Measurements from ENCODE around the gene FAM47E. TPM values are rescaled to one million over a fixed set of nuclear protein-coding genes. Genes with fewer than 3 reads are reported as not detected.
"Not testable (repeated sequence)": the region's sequence is repeated elsewhere in the genome, so short reads cannot be mapped to it uniquely, and the experiment has no call there.

Gene FAM47E
- total RNA-seq, 4 donors from 2014 or later, result 1.7 to 7.8 (median 3.1) TPM

DNA sequence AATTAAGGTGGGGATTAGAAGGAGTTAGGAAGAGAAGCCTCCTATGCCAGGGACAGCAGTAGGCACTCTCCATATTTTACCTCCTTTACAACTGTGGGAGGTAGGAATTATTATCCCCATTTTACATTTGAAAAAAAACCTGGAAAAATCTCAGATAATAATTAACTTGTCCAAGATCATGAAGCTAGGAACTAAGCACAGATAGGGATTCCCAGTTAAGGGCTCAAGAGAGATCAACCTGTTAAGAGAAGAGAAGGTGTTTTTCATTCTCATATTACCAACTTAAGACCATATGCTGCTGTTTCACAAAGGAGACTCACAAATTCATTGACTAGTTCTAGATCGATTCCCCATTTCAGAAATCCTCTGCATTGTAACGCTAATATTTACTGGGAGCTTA, 16.1 kb upstream of the FAM47E start:
- TF ChIP-seq, protein P1, sequence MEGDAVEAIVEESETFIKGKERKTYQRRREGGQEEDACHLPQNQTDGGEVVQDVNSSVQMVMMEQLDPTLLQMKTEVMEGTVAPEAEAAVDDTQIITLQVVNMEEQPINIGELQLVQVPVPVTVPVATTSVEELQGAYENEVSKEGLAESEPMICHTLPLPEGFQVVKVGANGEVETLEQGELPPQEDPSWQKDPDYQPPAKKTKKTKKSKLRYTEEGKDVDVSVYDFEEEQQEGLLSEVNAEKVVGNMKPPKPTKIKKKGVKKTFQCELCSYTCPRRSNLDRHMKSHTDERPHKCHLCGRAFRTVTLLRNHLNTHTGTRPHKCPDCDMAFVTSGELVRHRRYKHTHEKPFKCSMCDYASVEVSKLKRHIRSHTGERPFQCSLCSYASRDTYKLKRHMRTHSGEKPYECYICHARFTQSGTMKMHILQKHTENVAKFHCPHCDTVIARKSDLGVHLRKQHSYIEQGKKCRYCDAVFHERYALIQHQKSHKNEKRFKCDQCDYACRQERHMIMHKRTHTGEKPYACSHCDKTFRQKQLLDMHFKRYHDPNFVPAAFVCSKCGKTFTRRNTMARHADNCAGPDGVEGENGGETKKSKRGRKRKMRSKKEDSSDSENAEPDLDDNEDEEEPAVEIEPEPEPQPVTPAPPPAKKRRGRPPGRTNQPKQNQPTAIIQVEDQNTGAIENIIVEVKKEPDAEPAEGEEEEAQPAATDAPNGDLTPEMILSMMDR (IDR thresholded peaks at IDR 0.05), result no peak
- no peak for ATAC-seq (ENCODE audit: low FRiP score)
- DNase-seq (ENCODE audit: low spot score), result no peak

DNA sequence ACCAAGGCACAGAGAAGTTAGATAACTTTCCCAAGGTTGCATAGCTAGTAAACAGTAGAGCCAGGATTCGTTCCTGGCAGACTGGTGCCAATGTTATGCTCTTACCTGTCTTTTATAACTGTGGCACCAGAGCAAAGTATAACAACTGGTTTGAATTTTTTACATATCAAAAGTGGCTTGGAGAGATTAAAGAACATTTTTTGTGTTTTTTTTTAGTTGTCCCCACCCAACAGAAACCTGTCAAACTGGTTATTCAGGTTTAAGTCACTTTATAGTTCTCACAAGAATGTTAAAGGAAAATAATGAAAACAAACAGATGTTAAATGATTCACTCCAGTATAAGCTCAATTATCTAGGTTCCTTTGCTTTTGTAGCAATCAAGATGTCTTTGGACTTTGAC, 15.6 kb upstream of the FAM47E start:
- TF ChIP-seq, protein P1 (IDR thresholded peaks at IDR 0.05), result no peak
- DNase-seq (ENCODE audit: low spot score), result no peak
- no peak for ATAC-seq (ENCODE audit: low FRiP score)

DNA sequence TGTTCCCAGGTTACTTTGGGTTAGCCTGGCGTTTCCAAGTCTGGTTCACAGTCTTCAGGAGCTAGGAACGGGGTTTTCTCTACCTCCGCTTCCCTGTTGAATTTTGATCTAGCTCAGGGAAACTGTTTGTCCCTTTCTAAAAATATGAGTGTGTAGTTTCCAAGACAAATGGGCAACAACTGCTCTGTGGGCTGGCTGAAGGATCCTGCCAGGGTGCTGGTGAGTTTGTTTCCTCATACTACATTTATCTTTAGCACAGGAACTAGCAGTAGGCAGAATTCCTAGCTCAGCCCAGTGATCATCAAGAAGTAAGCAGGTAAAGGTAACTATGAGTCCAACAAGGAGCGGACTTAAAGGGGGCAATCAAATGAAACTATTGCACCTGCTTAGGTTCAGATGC, 13.3 kb upstream of the FAM47E start:
- DNase-seq (ENCODE audit: low spot score), result no peak
- ATAC-seq (ENCODE audit: low FRiP score), result no peak
- TF ChIP-seq, protein P1 (IDR thresholded peaks at IDR 0.05), result no peak

DNA sequence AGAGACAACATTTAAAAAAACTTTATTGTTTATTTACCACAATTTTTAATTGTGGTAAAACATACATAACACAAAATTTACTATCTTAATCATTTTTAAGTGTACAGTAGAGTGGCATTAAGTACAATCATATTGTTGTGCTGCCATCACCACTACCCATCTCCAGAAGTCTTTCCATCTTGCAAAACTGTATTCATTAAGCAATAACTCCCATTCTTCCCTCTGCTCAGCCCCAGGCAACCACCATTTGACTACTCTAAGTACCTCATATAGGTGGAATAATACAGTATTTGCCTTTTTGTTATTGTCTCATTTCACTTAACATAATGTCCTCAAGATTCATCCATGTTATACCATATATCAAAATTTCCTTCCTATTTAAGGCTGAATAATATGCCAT, 12.8 kb upstream of the FAM47E start:
- no peak for ATAC-seq (ENCODE audit: low FRiP score)
- TF ChIP-seq, protein P1 (IDR thresholded peaks at IDR 0.05), result no peak
- DNase-seq (ENCODE audit: low spot score), result no peak

DNA sequence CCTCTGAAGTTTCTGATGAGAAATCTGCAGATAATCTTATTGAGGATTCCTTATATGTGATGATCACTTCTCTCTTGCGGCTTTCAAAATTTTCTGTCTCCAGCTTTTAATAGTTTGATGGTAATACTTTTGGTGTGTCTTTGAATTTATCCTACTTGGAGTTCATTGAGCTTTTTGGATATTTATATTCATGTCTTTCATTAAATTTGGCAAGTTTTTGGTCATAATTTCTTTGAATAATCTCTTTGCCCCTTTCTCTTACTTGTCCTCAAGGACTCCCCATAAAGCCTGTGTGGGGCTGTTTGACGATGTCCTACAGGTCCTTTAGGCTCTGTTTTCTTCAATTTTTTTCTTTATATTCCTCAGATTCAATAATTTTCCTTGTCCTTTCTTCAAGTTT, 11.3 kb upstream of the FAM47E start:
- TF ChIP-seq, protein P1 (IDR thresholded peaks at IDR 0.05), result no peak
- DNase-seq (ENCODE audit: low spot score) (no peak), ATAC-seq (ENCODE audit: low FRiP score) (no peak)

DNA sequence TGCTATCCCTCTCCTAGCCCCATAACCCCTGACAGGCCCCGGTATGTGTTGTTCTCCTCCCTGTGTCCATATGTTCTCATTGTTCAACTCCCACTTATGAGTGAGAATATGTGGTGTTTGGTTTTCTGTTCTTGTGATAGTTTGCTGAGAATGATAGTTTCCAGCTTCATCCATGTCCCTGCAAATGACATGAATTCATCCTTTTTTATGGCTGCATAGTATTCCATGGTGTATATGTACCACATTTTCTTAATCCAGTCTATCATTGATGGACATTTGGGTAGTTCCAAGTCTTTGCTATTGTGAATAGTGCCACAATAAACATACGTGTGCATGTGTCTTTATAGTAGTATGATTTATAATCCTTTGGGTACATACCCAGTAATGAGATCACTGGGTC, 7.6 kb upstream of the FAM47E start:
- not testable (repeated sequence) for ATAC-seq (ENCODE audit: low FRiP score)

DNA sequence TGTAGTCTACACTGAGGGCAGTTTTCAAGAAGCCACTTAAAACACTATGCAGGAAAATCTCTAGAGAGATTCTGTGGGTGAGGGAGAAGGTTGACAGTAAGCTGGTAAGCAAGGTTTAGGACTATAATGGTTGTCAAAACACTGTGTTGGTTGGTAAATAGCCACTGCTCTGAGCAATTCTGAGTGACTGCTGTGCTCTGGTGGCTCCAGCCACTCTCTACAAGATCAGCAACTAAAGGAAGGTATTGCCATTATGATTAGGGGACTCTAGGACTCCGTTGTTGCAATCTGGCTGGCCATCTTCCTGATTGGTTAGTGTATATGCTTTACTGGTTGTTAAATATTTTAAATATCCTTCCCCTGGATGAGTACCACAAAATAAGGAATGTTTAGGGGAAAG, 5.5 kb upstream of the FAM47E start:
- ATAC-seq (ENCODE audit: low FRiP score), result no peak
- TF ChIP-seq, protein P1 (IDR thresholded peaks at IDR 0.05), result no peak
- no peak for DNase-seq (ENCODE audit: low spot score)

More for the DNA sequence above, 7.6 kb upstream of the FAM47E start:
- DNase-seq (ENCODE audit: low spot score), result not testable (repeated sequence)

DNA sequence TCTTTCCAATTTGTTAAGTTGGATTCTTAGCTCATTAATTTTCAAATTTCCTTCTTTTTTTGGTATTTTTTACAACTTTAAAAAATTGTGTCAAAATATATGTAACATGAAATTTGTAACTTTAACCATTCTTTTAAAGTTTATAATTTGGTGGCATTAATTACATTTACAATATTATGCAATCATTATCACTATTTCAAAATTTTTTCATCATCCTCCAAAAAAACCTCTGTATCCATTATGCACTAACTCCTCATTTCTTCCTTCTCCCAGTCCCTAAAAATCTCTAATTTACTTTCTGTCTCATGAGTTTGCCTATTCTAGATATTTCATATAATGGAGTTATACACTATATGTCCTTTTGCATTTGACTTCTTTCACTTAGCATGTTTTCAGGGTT, 4.7 kb upstream of the FAM47E start:
- TF ChIP-seq, protein P1 (IDR thresholded peaks at IDR 0.05), result no peak
- ATAC-seq (ENCODE audit: low FRiP score), result no peak
- DNase-seq (ENCODE audit: low spot score), result no peak
